Measurements from ENCODE around the gene YIPF4. TPM values are rescaled to one million over a fixed set of nuclear protein-coding genes. Genes with fewer than 3 reads are reported as not detected.
"Not testable (repeated sequence)": the region's sequence is repeated elsewhere in the genome, so short reads cannot be mapped to it uniquely, and the experiment has no call there.

Gene YIPF4
- total RNA-seq, 1 experiment from 2014 or later: 57.0 TPM

DNA sequence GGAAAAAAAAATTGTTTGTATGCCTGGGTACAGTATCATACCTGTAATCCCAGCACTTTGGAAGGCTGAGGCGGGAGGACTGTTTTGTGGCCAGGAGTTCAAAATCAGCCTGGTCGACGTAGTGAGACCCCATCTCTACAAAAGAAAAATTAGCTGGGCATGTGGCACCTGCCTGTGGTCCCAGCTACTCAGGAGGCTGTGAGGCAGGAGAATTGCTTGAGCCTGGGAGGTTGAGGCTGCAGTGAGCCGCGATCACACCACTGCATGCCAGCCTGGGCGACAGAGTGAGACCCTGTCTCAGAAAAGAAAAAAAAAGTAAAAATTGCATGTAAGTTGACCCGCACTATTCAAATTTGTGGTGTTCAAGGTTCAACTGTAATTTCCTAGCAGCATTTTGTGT lies 32.9 kb downstream of the YIPF4 start:
- Mint-ChIP-seq H3K9me3 (ENCODE audit: low read depth, unreplicated experiment) (no peaks in the 10 kb centered on the region), H3K4me1 (ENCODE audit: low read depth, unreplicated experiment) (no peaks in the 10 kb centered on the region), H3K4me3 (ENCODE audit: low read depth, unreplicated experiment) (no peak overlapping the region), H3K27me3 (ENCODE audit: unreplicated experiment) (no peaks in the 10 kb centered on the region), H3K27ac (ENCODE audit: unreplicated experiment) (no peak overlapping the region), H3K36me3 (ENCODE audit: insufficient read depth, unreplicated experiment) (no peaks in the 10 kb centered on the region)
- DNase-seq: no peak
- TF ChIP-seq, protein P1, sequence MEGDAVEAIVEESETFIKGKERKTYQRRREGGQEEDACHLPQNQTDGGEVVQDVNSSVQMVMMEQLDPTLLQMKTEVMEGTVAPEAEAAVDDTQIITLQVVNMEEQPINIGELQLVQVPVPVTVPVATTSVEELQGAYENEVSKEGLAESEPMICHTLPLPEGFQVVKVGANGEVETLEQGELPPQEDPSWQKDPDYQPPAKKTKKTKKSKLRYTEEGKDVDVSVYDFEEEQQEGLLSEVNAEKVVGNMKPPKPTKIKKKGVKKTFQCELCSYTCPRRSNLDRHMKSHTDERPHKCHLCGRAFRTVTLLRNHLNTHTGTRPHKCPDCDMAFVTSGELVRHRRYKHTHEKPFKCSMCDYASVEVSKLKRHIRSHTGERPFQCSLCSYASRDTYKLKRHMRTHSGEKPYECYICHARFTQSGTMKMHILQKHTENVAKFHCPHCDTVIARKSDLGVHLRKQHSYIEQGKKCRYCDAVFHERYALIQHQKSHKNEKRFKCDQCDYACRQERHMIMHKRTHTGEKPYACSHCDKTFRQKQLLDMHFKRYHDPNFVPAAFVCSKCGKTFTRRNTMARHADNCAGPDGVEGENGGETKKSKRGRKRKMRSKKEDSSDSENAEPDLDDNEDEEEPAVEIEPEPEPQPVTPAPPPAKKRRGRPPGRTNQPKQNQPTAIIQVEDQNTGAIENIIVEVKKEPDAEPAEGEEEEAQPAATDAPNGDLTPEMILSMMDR (IDR thresholded peaks at IDR 0.05; ENCODE audit: unreplicated experiment): no peak
- CTCF ChIA-PET: interaction anchor here (0.7 kb wide), 1 partner anchor 16 kb away, joined by 3 read pairs; no protein-coding TSS in a partner anchor
- no TSS peak for BruUV-seq (replicated peaks)
- intact Hi-C loops (cut with micrococcal nuclease; ENCODE audit: unreplicated experiment): no loop called here

DNA sequence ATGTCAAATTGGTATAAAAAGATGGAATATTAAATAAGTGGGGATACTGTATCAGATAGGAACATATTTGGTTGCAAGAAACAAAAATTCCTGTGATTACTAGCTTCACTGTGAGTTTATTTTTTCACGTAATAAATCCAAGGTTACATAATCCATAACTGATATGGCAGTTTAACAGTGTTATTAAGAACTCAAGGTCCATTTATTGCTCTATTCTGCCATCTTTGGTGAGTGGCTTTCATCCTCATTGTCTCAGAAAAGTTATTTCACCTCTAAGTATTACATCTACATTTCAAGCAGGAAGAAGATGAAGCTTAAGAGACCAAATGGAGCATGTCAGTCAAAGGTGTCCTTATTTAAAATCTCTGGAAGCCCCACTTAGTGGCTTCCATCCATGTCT lies 37.2 kb downstream of the YIPF4 start:
- no peaks in the 10 kb centered on the region for H3K4me1 Mint-ChIP-seq (ENCODE audit: low read depth, unreplicated experiment)
- intact Hi-C loops (cut with micrococcal nuclease; ENCODE audit: unreplicated experiment): no loop called here
- H3K9me3 Mint-ChIP-seq (ENCODE audit: low read depth, unreplicated experiment): no peaks in the 10 kb centered on the region
- DNase-seq: no peak
- no peaks in the 10 kb centered on the region for H3K27me3 Mint-ChIP-seq (ENCODE audit: unreplicated experiment)
- H3K36me3 Mint-ChIP-seq (ENCODE audit: insufficient read depth, unreplicated experiment): peaks cover 4% of the 10 kb centered on the region
- CTCF ChIA-PET: no interaction called here
- H3K27ac Mint-ChIP-seq (ENCODE audit: unreplicated experiment): no peak overlapping the region
- no TSS peak for BruUV-seq (replicated peaks)
- no peak overlapping the region for H3K4me3 Mint-ChIP-seq (ENCODE audit: low read depth, unreplicated experiment)
- TF ChIP-seq, protein P1 (IDR thresholded peaks at IDR 0.05; ENCODE audit: unreplicated experiment): no peak

DNA sequence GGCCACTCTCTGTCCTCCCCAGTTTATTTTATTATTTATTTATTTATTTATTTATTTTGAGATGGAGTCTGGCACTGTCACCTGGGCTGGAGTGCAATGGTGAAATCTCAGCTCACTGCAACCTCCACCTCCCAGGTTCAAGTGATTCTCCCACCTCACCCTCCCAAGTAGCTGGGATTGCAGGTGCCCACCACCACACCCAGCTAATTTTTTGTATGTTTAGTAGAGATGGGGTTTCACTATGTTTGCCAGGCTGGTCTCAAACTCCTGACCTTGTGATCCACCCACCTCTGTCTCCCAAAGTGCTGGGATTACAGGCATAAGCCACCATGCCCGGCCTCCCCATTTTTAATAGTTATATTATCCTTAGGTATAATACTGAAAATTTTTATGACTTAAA lies 51.0 kb downstream of the YIPF4 start:
- H3K36me3 Mint-ChIP-seq (ENCODE audit: insufficient read depth, unreplicated experiment); H3K4me1 Mint-ChIP-seq (ENCODE audit: low read depth, unreplicated experiment); DNase-seq; H3K27me3 Mint-ChIP-seq (ENCODE audit: unreplicated experiment); H3K27ac Mint-ChIP-seq (ENCODE audit: unreplicated experiment); CTCF ChIA-PET; BruUV-seq (replicated peaks); H3K4me3 Mint-ChIP-seq (ENCODE audit: low read depth, unreplicated experiment); H3K9me3 Mint-ChIP-seq (ENCODE audit: low read depth, unreplicated experiment); intact Hi-C loops (cut with micrococcal nuclease; ENCODE audit: unreplicated experiment): not testable (repeated sequence)

DNA sequence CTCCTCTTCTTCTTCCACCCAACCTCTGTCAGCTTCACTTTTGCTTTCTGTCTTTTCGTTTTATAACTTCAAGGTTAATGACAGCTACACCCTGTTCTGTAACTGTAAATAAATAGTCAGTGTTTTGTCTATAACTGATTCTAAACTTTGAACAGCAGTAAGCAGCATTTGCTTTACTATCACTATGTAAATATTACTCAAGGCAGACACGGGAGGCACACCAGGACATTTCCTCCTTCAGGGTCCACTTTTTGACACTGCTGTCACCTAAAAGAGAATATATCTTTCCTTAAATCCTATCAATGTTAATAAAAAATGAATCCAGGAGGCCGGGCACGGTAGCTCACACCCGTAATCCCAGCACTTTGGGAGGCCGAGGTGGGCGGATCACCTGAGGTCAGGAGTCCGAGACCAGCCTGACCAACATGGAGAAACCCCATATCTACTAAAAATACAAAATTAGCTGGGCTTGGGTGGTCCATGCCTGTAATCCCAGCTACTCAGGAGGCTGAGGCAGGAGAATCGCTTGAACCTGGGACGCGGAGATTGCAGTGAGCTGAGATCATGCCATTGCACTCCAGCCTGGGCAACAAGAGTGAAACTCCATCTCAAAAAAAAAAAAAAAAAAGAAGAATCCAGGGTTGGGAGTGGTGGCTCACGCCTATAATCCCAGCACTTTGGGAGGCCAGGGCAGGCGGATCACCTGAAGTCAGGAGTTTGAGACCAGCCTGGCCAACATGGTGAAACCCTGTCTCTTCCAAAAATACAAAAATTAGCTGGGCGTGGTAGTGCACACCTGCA lies 51.7 kb downstream of the YIPF4 start:
- H3K4me1 Mint-ChIP-seq (ENCODE audit: low read depth, unreplicated experiment); DNase-seq; intact Hi-C loops (cut with micrococcal nuclease; ENCODE audit: unreplicated experiment); H3K27me3 Mint-ChIP-seq (ENCODE audit: unreplicated experiment); H3K9me3 Mint-ChIP-seq (ENCODE audit: low read depth, unreplicated experiment); BruUV-seq (replicated peaks); H3K27ac Mint-ChIP-seq (ENCODE audit: unreplicated experiment); H3K4me3 Mint-ChIP-seq (ENCODE audit: low read depth, unreplicated experiment); H3K36me3 Mint-ChIP-seq (ENCODE audit: insufficient read depth, unreplicated experiment); CTCF ChIA-PET: not testable (repeated sequence)

DNA sequence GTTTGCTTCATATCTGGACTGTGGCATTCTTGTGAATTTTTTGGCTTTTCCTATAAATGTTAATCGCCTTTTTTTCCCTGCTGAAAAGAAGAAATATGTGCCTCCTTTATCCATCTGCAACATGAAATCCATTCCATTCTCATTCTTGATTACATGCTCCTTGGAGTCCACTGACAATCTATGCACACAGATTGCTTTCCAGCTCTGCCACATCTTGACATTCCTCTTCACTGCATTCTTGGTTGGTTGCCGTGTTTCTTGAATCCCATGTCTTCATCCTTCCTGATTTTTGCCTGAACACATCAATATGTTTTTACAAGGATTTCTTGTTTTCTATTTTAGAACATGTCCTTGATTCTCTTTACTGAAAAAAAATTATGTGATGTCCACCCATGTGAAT lies 52.4 kb downstream of the YIPF4 start:
- Mint-ChIP-seq H3K4me3 (ENCODE audit: low read depth, unreplicated experiment) (no peak overlapping the region), H3K36me3 (ENCODE audit: insufficient read depth, unreplicated experiment) (peaks cover under 1% of the 10 kb centered on the region), H3K27ac (ENCODE audit: unreplicated experiment) (no peak overlapping the region), H3K9me3 (ENCODE audit: low read depth, unreplicated experiment) (no peaks in the 10 kb centered on the region), H3K4me1 (ENCODE audit: low read depth, unreplicated experiment) (peaks cover 8% of the 10 kb centered on the region), H3K27me3 (ENCODE audit: unreplicated experiment) (no peaks in the 10 kb centered on the region)
- no TSS peak for BruUV-seq (replicated peaks)
- intact Hi-C loops (cut with micrococcal nuclease; ENCODE audit: unreplicated experiment): no loop called here
- no peak for DNase-seq
- CTCF ChIA-PET: no interaction called here
- TF ChIP-seq, protein P1 (IDR thresholded peaks at IDR 0.05; ENCODE audit: unreplicated experiment): no peak

All from Calu3 (cell line).